HPDE6-E6E7 (cell line): ENCODE results near the gene EQTN.

ENCODE experiments used
- DNase-seq: peaks from one replicate; pipeline ENCODE4 v3.0.0; 2011; ENCODE audit warnings: missing footprints; ENCODE audit errors: extremely low spot score

The EQTN gene

DNA sequence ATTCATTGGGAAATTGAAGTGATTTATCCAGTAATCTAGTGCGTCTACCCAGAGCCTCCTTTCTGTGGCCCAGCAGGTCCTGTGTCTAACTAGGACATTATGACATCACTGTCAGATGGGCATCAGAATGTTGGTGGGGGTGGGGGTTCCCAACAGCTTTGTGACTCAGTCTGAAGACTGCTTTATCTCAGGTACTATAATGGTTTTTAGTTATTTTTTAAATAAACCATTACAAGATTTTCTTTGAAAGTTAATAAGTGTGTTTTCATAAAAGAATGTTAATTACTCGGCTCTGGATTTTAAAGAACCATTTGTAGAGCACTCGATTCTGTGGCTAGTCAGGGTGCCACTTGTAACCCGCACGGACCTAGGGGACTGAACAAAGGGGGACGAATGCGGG lies at the start of gene EQTN:
TSS of gene EQTN (minus strand) at position 101 of the 400 bp plus-strand sequence. CDS start at position 6, 95 bp downstream.
- no peak for DNase-seq

DNA sequence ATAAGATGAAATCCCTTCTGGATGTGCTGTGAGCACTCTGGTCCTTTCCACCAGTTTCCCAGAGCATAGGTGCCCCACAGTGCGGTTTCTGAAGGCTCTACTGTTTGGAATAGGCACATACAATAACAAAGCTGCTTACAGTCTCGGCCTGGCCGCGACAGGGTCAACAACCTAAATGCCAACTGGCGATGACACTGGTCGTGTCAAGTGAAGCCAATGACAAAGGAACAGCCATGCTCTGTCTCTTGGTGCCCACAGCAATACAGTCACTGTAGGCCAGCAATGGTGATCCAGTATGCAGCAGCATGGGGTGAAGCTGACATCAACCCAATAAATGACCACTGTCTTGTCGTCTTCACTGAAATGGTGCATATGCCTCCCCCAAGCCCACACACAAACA lies 47.8 kb upstream of the EQTN start:
- DNase-seq: no peak

DNA sequence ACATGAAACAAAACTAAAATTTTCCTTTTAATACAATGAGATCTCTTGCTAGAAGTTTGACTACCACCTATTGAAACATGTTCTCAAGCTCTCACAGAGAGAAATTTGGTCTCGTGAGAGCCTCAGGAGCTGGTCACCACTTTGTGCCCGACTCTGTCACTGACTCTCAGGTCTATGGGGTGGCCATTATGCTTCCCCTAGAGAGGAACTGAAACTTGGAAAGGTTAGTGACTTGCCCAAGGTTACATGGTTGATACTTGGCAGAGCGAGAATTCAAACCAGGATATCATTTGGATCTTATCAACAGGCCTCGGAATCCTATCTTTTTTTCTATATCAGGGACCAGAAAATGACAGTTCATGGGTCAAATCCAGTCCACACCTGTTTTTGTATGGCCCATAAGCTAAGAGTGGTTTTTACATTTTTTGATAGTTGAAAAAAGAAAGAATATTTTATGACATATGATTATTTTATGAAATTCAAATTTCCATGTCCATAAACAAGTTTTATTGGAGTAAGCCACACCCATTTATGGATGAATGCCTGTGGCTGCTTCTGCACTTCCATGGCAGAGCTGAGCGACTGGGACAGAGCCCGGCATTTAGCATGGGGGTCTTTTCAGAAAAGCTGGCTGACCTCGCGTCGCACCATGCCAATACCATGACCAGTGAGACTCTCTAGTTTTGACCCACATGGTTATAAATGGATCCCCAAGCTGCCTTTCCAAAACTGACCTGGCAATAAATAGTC lies 44.8 kb upstream of the EQTN start:
- no peak for DNase-seq

DNA sequence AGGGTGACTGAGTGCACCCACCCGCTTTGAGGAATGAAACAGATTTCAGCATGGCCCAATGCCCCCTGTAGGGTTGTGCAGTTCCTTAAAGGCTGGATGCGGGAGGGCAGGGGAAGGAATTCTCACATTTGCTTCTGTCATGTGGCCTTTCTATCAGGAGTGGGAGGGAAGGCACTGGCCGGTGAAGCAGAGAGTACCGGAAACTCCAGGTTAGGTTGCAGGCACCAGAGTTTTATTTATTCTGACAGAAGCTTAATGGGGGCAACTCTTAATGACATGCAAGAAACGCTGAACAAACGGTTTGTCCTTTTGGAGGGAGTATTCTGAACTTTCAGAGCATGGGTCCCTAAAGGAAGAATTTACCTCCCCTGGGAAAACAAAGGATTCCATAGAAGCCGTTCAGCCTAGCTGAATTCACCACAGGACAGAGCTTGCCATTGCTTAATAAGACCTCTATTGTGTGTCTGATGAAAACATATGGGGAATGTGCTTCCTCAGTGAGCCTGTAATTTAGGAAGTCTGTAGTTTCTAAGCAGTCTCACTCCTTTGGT lies 44.1 kb upstream of the EQTN start:
- DNase-seq: no peak

DNA sequence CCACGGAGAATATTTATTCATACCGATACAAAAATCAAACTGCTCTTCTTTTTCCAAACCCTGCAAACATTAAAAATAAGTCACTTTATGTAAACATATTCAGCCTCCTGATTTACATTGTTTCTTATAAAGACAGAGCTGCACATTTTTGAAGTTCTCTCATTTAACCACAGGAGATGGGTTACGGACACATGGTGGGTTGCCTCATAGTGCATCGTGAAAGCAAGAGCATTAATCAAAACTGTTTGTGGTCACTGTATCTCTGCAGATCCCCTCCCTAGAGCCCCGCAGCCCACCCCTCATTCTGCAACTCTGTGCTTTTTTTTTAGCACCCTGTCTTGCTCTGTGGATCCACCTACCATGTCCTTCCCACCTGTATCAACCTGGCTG lies 43.3 kb upstream of the EQTN start:
- no peak for DNase-seq

DNA sequence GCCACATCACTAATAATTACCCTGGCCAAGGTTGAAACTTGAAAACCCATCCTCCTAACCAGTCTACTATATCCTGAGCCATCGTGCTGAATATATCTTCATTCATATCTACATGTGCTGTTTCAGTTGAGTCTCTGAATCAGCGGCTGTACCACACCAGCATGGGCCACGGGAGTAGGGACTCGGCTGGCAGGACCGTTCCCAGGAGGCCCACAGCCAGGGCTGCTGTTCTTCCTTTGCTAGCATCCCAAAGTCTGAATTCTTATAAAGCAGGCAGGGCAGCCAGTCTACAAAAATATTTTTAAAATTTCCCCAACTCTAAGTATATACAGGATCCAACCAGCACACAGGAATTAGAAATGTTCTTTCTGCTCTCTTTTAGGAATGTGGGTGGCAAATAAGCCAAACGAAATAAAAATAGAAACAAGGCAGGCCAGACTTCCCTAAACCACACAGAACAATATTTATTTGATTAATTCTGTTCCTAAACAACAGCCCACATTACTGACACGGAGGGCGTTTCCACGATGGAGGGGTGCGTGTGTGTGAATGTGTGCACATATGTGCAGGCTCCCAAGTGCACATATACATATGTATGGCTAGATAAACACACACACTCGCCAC lies 42.8 kb upstream of the EQTN start:
- DNase-seq: no peak

DNA sequence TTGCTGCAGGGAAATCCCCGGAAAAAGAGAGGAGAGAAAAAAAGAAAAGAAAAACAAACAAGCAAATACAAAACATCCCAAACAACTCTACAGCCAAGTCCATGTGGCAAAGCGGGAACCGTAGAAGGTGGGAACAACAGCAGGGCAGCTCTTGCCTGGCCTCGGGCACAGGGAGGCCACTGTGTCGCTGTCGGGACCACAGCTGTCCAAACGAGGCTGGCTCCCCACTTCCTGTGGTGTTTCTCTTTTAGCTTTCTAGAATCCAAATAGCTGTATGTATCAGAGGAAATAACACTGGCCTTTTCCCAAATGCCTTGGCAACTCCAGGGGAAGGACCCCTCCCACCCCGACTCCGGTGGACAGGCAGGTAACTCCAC lies 41.6 kb upstream of the EQTN start:
- no peak for DNase-seq

DNA sequence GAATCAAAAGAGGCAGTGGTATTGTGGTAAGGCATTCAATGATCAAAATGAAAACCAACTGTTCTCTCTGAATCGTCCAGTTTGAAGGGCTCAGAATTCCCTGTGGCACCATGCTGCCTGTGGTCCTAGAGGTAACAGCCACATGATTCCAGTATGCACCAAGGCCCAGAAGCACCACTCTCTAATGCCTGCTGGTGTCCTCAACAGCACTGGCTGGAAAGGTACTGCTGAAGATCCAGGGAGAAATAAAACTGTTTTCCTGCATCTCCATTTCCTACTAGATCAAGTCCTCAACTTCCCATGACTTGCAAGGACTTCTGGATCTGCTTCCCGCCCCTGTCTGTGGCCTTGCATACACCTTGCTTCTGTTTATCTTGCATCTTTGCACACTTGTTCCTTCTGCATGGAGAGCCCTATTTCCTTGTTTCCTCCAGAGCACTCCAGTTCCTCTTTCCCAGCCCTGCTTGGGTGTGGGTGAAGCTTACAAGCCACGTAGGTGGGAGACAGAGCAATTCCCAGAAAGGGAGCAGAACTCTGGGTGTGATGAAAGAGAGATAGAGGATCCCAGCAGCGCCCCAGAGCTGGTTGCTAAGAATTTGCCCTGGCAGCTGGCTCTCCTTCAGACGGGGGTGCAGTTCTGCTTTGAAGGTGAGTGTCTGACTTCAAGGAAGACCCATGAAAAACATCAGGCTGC lies 41.0 kb upstream of the EQTN start:
- no peak for DNase-seq

DNA sequence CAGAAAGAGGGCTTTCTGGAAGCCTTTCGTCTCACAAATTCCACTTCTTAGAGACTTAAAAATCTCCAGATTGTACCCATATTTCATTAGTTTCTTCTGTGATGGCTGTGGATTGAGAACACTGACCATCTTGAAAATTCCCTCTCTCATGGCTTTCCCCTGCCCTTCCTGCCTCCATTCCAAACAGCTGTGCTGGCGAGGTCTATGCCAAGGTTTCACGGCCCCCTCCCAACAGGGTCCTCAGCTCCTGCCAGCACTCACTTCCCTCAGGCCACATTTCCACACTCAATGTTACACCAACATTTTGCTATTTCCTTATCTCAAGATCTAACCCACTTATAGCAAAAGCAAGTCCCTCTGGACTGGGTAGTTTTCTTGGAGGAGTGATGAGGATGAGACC lies 40.3 kb upstream of the EQTN start:
- DNase-seq: no peak

DNA sequence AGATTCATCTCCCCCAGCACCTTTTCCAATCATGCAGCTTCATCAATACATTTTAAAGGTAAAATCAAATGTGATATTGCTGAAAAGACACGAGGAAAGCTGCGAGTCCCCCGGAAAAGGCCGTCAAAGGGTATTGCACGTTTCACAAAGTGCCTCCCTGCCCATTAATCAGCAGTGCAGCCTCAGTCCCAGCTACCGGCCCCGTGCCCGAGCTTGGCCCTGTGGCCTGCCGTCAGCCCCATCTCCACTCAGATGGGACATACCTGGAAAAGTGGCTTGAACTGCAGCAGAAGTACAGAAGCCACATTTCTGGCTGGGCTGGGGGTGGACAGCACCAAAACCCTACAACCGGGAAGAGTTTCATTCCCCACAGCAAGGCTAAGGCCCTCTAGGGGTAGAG lies 39.9 kb upstream of the EQTN start:
- DNase-seq: no peak

DNA sequence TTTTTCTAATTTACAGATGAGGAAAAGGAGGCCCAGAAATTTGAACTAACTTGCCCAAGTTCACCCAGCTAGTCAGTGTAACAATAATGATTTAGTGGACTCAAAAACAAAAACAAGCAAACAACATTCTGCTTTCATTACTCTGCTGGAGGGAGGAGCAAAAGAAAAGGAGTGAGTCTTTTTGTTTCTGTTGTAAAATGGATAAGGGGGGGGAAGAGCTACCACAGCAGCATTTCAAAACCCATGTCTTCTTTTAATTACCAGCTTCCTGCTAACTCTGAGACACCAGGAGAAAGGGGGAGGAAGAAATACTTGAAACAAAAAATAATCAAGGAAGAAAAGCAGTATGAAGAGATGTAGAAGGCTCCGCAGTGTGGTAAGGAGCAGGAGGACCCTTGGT lies 39.2 kb upstream of the EQTN start:
- DNase-seq: no peak

DNA sequence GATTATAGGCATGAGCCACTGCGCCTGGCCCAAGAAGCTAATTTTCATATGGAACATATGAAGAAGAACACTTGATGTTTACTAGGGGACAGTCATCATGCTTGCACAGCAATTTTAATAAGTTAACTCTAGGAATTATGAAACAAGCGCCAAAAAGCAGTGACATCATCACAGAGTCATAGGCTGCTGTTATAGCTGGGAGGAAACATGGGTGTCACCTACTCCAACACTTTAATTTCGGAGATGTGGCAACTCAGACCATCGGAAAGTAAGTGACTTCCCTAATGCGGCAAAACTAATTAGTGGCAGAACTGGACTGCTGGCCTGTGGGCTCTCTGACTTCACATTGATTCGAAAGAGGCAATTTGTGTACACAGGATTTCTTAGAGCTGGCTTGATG lies 38.1 kb upstream of the EQTN start:
- no peak for DNase-seq

DNA sequence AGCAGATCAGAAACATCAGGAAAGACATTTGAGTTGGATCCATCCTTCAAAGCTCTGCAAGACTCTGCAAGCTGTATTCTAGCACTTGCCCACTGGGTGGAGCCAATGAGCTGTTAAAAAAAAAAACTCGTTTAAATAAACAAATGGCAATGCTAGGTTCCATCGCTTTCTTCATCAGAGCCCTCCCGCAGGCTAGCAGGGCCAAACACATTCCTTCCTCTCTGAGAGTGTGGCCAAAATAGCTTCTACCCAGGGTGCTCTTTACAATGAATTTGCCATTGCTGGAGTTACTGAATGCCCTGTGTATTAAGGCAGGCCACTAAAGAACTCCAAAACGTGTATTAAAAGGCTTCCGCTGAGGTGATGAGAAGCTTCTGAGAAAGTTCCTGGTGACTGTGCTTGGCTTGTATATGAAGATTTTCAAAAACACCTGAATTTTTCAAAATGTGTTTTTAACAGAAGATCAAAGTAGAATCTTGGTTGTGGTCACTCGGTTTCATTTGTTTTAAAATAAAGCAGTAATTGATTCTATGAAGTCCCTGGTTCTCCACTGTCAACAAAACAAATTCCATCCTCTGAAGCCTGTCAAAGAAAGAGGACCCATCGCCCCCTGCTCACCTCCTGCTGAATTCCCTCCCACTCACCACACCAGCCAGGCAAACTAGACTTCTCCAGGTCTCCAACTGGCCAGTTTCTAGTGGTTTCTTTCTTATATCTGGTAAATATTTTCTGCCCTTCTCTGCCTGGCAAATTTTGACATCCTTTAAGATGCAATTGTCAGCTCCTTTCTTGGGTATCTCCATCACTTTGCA lies 36.5 kb upstream of the EQTN start:
- DNase-seq: peak; percentile 43

DNA sequence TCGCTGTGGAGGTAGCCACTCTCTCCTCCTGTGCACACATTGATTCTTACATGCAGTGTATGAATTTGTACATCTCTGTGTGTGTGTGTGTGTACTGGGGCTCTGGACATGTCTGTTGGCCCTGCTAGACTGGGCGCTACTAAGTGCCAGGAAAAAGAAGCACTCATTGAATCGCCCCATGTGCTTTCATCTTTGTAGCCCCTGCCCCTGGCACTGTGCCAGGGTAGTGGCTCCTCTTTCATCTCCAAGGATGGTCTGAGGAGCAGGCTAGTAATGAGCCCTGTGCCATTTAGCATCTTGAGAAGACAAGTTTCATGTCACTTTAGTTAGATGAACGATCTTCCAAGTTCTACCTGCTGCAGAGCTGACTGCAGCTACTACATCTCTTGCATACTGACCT lies 34.4 kb upstream of the EQTN start:
- DNase-seq: no peak

DNA sequence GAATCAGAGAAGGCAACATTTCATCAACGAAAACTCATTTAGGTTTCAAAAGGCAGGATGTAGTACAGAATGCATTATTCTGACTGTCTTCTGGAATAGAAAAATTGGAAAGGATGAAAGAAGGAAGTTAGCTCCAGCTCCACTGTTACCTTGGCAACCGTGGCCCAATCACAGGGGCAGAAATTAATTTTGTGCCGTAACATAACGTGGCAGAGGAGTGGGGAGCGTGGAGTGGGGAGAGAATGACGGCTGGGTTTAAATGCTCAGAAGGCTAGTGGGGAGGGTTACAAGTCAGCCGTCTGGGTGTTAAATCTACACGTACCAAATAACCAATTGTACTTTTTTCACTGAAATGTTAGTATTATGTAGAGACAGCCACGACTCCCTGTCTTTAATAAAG lies 32.3 kb upstream of the EQTN start:
- DNase-seq: no peak

DNA sequence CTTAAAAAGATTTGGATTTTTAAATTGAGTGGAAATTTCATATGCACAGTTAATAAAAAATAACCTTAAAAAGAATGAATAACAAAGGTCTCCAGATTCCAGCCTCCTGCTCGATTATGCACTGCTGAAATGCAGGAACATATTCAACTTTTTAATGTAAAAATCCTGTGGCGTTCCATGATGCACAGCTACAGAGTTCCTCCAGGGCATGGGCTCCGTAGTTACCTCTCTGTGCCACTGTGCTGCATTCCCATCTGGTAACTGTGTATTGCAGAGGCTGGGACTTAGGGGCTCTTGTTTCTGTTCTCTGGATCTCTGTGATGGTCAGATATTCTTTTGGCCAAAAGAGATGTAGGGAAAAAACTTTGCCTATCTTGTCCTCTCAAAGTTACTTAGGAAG lies 31.5 kb upstream of the EQTN start:
- no peak for DNase-seq

DNA sequence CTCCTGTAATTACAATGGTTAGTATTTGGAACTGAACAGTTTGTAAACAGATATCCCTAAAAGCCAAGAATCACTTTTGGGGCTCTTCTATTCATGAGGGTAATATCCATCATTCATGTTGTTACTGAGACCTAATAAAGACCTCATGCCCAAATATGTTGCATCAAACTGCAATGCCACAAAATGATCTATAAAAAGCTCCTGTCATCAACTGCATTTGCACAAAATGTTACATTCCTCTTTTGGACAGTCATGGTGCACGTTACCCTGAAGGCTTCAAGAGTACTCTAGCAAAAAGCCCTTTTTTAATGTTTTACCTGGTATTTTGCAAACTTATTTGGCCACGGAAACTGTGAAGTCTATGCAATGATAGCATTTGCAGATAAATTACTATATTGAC lies 14.2 kb upstream of the EQTN start:
- DNase-seq: no peak

DNA sequence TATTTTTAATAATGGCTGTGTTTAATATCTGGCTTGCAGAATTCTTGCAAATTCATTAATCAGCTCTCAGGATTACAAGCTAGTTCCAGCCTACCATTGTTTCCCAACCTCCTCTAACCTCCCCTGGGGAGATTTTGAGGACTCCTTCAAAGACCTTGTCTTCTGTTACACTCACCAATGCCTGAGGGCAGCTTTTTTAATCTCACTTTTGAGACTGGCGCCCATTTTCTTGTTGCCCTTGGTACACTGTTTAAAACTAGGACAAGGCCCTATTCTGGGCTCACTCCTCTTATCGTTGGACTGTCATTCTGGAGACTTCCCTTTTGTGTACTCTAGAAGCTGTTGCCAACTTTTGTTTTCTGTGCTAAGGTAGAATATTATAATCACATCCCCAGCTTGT lies 13.6 kb upstream of the EQTN start:
- DNase-seq: no peak

DNA sequence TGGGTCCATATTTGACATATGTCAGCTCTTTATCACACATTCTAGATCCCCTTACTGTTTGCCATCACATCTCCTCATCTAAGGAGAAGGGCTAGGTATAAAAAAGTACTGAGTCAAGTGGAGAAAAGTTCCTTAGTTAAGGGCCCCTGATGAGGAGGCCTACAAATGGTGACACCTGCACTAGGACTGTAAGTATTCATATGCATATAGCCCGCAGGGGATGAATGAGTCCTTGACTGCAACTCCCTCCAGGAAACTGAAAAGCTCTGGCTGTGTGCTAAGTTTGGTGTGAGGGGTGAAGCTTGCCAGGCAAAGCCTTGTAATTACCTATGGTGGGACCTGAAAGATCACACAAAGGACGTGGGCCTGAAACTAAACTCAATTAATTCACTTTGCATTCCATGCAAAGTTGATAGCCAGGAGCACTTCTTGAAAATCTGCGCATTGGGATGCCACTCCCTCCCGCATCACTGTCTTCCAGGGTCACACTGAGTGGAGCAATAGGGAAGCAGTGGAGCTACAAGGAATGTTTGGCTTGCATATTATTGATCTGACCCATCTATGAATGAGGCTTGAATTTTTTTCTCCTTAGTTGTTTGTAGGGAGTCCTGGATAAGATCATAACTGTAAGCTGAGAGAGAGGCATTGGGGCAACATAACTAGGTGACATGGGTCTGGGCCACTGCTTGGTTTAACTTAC lies 11.9 kb upstream of the EQTN start:
- no peak for DNase-seq

DNA sequence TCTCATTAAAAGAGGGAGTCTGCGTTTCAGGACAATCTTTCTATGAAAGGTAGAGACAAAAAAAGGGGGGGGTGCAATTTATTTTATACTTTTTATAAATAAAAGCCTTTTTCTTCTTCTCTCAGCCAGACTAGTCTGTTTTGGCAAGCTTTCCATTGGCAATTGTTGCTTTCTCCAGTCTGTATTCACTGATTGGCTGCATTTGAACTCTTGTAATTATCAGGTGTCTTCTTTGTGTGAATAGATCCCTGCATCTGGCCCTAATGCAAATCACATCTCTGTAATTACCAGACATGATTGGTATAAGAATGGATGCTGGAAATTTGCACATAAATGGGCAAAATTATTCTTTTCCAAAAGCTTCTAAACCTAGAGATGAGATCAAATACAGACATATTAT lies 7.6 kb upstream of the EQTN start:
- DNase-seq: no peak

DNA sequence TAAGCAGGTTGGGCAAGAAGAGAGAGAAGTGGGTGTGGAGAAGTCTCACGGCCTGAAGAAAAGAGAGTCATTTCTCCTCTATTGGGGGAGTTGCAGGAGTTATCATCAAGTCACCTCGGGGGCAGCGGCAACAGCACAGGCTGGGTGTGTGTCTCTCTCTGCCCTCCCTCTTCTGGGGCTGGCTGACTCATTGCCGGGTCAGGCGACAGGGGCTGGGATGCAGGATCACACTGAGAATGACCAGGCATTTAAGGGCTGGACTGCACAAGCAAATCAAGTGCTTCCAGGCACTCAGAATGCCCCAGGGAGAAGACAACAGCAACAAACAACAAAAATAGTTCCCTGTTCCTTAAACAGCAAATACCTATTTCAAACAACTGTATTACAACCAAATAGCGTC lies 6.3 kb upstream of the EQTN start:
- no peak for DNase-seq

DNA sequence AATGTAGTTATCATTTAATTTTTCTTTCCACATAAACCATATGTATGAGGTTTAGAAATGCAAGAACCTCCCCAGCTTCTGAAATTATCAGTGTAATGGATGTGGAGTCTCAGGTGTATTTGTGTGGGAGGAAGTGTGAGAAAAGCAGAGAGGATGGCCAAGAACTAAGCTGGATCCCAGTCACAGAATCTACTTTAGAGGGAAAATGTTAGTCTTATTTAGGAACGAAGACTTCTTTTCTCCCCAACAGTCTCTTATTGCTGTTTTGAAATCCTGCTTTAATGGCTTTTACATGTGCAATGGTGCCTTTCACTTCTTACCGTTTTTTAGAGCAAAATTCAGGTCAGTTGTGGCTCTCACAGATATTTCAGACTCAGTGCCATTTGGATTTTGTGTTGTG lies 3.0 kb downstream of the EQTN start:
- DNase-seq: no peak
